NK-92 treated with Interleukin-12 subunit alpha and Interleukin-12 subunit beta, amount 100 ng/mL, for 24 hours (cell line): ENCODE data around the gene EGLN2.
"Not testable (repeated sequence)": the region's sequence is repeated elsewhere in the genome, so short reads cannot be mapped to it uniquely, and the experiment has no call there.

Source experiments
- DNase-seq: peaks from one replicate; lab custom pipeline; 2025; lab: John Stamatoyannopoulos, UW

Gene EGLN2

DNA sequence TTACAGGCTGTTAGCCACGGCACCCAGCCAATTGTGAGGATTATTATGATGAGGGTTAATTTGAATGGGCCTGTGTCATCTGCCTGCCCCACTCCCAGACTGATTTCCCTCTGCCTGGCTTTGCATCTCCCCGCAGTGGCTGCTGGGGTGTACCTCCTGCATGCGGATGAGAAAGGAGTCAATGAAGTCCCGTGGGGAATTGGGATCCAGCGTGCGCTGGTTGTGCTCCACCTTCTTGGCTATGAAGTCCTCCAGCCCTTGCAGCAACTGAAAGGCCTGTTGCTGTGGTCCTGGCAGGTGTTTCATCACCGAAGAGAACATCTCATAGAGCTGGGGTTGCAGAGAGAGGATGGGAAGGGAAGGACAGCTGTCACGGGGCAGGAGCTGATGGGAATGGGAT, 47.7 kb downstream of the EGLN2 start:
- not testable (repeated sequence) for DNase-seq

DNA sequence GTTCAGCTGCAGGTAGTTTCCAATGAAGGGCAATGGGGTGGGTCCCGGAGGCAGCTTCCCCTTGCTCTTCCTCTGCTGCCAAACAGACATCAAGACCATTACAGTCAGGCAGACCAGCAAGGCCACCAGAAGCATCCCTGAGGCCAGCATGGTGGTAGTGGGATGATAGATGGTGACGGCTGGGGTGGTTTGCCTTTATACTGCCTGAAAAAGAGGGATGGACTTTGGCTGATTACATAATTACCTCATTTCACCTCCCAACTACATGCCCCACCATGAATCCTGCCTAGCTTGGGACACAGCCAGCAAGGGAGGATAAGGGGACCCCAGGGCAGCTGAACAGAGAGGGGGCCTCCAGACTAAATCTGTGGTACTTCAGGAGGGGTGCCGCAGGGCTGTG, 51.3 kb downstream of the EGLN2 start, which contains the start of gene CYP2A6:
Gene CYP2A6, minus strand, starts transcription at position 171 of the 400 bp plus-strand sequence. Its CDS starts 21 bp downstream, at position 150.
- DNase-seq = not testable (repeated sequence)

DNA sequence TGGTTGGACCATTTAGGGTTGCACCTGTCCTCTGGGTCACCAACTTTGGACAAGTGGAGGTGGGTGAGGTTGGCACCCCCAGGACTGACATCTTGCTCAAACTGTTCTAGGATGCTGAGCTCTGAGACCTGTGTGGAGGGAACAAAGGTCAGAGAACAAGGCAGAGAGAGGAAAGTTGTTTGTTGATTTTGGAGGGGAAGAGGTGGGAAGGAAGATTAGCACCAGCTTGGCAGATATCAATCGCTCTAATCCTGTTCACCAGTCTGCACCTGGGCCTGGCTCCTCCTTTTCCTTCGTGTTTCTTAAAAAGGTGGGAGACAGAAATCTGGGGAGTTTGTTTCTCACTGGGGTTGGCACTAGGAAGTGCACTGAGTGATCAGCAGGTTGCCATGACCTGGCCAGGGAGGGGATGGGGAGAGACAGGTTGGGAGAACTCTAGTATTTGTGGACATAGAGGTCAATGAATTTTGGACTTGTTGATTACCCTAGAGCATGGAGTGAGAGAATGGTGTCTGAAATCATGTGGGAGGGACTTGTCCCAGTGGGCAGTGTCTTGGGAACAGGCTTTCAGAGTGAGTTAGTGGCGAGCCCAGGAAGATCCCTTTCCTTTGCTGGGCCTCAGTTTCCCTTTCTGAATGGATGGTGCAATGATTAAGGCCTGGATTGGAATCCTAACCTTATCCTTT, 53.6 kb downstream of the EGLN2 start:
- not testable (repeated sequence) for DNase-seq
